SH-SY5Y (cell line): Measurements from ENCODE around the gene MORF4L1.

ENCODE experiments used
- GATA2 ChIP-seq: IDR thresholded peaks from 2 replicates; pipeline ENCODE4 v1.6.1; 2011; ENCODE audit warnings: mild to moderate bottlenecking, low read depth, low read length
- GATA3 ChIP-seq: IDR thresholded peaks from 2 replicates; pipeline ENCODE4 v1.6.1; 2011; ENCODE audit warnings: low read depth, mild to moderate bottlenecking, low read length, moderate library complexity

DNA sequence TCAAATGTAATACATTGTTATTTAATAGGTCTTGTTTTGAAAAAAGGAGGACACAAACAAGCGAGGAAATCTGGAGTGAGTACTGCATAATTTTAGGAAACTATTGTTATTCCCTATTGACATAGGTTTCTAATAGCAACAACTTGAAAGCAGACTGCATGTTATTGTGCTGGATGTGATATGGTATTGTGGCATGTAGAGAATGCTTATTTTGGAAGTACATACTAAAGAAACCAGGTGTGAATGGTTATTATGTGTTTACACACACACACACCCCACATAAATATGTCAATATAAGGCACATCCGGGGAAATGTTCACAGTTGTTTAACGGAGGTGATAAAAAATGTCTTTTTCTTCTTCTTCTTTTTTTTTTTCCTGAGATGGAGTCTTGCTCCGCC, 5.9 kb upstream of the MORF4L1 start:
- TF ChIP-seq GATA2, result no peak
- TF ChIP-seq GATA3, result no peak
